ENCODE results near the gene SPPL3.

The SPPL3 gene

DNA sequence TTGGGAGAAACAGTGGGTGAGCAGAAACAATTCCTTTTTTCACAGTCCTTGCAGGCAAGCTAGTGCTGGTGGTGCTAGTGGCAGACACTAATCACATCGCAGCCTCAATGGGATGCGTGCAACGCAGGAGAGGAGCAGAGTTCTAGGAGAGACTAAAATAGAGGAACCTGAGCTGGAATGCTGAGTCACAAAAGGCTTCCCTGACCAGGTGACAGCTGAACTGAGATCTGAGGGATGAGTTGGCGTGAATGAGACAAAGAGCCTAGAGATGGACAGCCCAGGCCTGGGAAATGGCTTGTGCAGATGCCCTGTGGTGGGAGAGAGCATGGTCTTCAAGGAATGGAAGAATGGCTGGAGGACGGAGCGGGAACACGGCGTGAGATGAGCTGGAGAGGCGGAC, 152.8 kb downstream of the SPPL3 start:
- Mint-ChIP-seq H3K4me3 (no peak overlapping the region), H3K27me3 (ENCODE audit: low read depth) (no peaks in the 10 kb centered on the region), H3K36me3 (ENCODE audit: low read depth) (peaks cover 2% of the 10 kb centered on the region), H3K4me1 (ENCODE audit: low read depth) (no peaks in the 10 kb centered on the region), H3K27ac (no peak overlapping the region), H3K9me3 (peaks cover 14% of the 10 kb centered on the region)
- no peak for DNase-seq (ENCODE audit: low spot score)

- Mint-ChIP-seq H3K36me3 (ENCODE audit: low read depth) (peaks cover 2% of the 10 kb centered on the region), H3K27ac (no peak overlapping the region), H3K4me1 (ENCODE audit: low read depth) (no peaks in the 10 kb centered on the region), H3K9me3 (peaks cover 14% of the 10 kb centered on the region), H3K27me3 (ENCODE audit: low read depth) (no peaks in the 10 kb centered on the region), H3K4me3 (no peak overlapping the region)
- no peak for DNase-seq (ENCODE audit: low spot score)
These were observed 153.4 kb downstream of the SPPL3 start for GRCh38 chr12:120750806-120751205.

- Mint-ChIP-seq H3K27ac (no peak overlapping the region), H3K4me3 (no peak overlapping the region), H3K27me3 (ENCODE audit: low read depth) (no peaks in the 10 kb centered on the region), H3K4me1 (ENCODE audit: low read depth) (no peaks in the 10 kb centered on the region), H3K36me3 (ENCODE audit: low read depth) (no peaks in the 10 kb centered on the region), H3K9me3 (peaks cover 4% of the 10 kb centered on the region)
- no peak for DNase-seq (ENCODE audit: low spot score)
These were observed 154.9 kb downstream of the SPPL3 start for GRCh38 chr12:120749256-120749655.

DNA sequence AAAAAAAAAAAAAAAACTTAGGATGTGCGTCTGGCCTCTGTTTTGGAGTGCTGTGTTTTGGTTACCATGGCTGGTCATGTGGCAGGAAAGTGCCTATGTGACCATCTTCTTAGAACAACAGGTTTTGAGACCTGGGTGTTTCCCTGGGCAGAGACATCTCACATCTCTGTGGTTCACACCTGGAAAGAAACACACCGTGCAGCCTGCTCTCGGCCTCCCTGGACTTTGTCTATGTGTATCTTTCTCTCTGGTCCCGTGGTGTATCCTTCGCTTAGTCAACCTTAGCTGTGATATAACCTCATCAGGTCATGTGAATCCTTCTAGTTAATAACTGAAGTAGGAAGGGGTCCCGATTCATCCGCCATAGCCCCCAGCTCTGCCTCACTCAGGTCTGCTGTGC, 155.9 kb downstream of the SPPL3 start:
- Mint-ChIP-seq H3K4me1 (ENCODE audit: low read depth) (no peaks in the 10 kb centered on the region), H3K27me3 (ENCODE audit: low read depth) (no peaks in the 10 kb centered on the region), H3K4me3 (no peak overlapping the region), H3K36me3 (ENCODE audit: low read depth) (no peaks in the 10 kb centered on the region), H3K9me3 (no peaks in the 10 kb centered on the region), H3K27ac (no peak overlapping the region)
- DNase-seq (ENCODE audit: low spot score) = no peak

DNA sequence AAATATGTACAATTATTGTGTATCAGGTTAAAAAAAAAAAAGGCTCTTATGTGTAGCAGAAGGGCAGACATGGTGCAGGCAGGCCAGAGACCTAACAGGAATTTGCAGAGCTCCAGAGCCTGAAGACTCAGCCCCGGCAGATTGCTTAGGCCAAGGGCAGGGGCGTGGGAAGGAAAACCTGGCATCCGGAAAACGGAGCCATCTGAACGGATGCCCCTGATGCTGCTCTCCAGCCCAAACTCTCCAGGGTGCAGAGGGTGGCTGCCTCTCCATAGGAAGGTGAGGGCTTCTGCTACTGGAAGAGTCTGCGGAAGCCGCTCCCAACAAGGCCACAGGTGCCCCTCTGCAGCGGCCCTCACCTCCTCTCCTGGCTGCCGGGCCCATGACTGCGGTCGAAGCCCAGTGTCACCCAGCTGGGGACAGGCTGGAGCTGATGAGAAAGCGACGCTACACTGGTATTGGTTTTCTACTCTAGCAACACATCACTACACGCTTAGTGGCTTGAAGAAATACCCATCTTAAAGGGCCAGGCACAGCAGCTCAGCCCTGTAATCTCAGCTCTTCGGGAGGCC, 159.2 kb downstream of the SPPL3 start:
- Mint-ChIP-seq H3K4me3 (no peak overlapping the region), H3K36me3 (ENCODE audit: low read depth) (no peaks in the 10 kb centered on the region), H3K4me1 (ENCODE audit: low read depth) (no peaks in the 10 kb centered on the region), H3K9me3 (no peaks in the 10 kb centered on the region), H3K27ac (no peak overlapping the region), H3K27me3 (ENCODE audit: low read depth) (no peaks in the 10 kb centered on the region)
- no peak for DNase-seq (ENCODE audit: low spot score)

- Mint-ChIP-seq H3K4me3 (no peak overlapping the region), H3K27ac (no peak overlapping the region), H3K27me3 (ENCODE audit: low read depth) (no peaks in the 10 kb centered on the region), H3K36me3 (ENCODE audit: low read depth) (no peaks in the 10 kb centered on the region), H3K4me1 (ENCODE audit: low read depth) (no peaks in the 10 kb centered on the region), H3K9me3 (no peaks in the 10 kb centered on the region)
- no peak for DNase-seq (ENCODE audit: low spot score)
These were observed 162.4 kb downstream of the SPPL3 start for GRCh38 chr12:120741476-120742421.

DNA sequence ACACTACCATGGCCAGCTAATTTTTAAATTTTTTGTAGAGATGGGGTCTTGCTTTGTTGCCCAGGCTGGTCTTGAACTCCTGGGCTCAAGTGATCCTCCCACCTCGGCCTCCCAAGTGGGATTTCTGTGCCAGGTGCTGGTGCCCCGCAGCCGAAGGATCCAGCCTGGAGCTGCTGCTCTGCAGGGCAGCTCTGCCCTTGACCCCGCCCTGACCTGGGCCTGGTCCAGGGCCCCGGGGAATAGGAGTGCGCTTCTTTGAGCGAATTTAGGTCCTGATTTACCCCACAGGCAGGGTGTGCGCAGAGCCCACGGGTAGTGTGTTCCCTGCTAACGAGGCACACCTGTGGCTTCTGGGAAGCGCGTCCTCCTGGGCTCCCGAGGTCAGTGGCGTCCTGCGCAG, 163.3 kb downstream of the SPPL3 start:
- Mint-ChIP-seq H3K36me3 (ENCODE audit: low read depth) (no peaks in the 10 kb centered on the region), H3K4me1 (ENCODE audit: low read depth) (no peaks in the 10 kb centered on the region), H3K27ac (no peak overlapping the region), H3K9me3 (no peaks in the 10 kb centered on the region), H3K27me3 (ENCODE audit: low read depth) (no peaks in the 10 kb centered on the region), H3K4me3 (no peak overlapping the region)
- no peak for DNase-seq (ENCODE audit: low spot score)

DNA sequence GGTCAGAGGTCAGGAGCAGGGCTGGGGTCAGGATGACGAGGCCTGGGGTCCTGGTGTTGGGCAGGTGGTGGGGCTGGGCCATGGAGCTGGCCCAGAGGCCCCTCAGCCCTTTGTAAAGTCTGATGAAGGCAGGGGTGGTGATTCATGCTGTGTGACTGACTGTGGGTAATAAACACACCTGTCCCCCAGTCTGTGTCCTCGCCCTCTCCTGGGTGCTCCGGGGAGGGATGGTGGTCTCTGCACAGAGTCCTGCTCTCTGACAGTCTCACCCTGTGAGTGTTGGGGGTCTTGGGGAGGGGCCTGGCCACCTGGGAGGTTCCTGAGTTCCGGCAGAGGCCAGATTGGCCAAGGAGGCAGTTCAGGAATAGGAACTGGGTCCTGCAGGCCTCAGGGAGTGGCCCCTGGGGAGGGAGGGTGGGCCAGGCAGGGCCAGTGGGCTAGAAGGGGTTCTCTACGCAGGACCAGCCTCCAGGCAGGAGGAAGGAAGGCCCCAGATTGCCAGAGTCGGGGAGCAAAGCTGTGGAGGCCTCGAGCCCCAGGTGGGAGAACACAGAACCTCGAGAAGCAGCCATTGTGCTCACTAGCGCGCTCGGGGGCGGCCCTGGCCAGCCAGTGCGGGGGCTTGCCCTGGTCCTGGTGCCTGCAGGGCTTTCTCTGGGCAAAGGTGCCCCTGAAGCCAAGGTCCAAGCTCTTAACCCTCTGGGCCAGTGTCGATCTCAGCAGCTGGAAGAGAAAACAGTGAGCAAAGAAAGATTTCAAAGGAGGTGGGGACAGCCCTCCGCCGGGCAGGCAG, 164.1 kb downstream of the SPPL3 start:
- peaks cover 1% of the 10 kb centered on the region for H3K36me3 Mint-ChIP-seq (ENCODE audit: low read depth)
- H3K4me3 Mint-ChIP-seq = no peak overlapping the region
- no peaks in the 10 kb centered on the region for H3K27me3 Mint-ChIP-seq (ENCODE audit: low read depth)
- no peak overlapping the region for H3K27ac Mint-ChIP-seq
- no peak for DNase-seq (ENCODE audit: low spot score)
- H3K9me3 Mint-ChIP-seq = no peaks in the 10 kb centered on the region
- no peaks in the 10 kb centered on the region for H3K4me1 Mint-ChIP-seq (ENCODE audit: low read depth)

DNA sequence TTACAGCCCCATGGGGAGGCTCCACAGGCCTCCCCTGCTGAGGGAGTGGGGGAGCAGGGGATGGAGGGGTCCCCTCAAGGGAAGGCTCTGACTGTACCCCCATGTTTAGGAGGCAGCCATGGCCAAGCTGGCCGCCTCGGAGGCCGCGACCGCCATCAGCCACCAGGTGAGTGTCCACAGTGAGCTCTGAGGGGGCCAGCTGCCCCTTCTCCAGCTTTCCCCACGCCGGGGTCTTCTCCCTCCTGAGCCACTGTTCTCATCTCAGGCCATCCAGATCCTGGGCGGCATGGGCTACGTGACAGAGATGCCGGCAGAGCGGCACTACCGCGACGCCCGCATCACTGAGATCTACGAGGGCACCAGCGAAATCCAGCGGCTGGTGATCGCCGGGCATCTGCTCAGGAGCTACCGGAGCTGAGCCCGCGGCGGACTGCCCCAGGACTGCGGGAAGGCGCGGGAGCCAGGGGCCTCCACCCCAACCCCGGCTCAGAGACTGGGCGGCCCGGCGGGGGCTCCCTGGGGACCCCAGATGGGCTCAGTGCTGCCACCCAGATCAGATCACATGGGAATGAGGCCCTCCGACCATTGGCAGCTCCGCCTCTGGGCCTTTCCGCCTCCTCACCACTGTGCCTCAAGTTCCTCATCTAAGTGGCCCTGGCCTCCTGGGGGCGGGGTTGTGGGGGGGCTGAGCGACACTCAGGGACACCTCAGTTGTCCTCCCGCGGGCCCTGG, 165.0 kb downstream of the SPPL3 start:
- DNase-seq (ENCODE audit: low spot score) = no peak
- no peak overlapping the region for H3K27ac Mint-ChIP-seq
- no peaks in the 10 kb centered on the region for H3K27me3 Mint-ChIP-seq (ENCODE audit: low read depth)
- H3K4me3 Mint-ChIP-seq = no peak overlapping the region
- H3K4me1 Mint-ChIP-seq (ENCODE audit: low read depth) = no peaks in the 10 kb centered on the region
- peaks cover 1% of the 10 kb centered on the region for H3K36me3 Mint-ChIP-seq (ENCODE audit: low read depth)
- H3K9me3 Mint-ChIP-seq = no peaks in the 10 kb centered on the region

DNA sequence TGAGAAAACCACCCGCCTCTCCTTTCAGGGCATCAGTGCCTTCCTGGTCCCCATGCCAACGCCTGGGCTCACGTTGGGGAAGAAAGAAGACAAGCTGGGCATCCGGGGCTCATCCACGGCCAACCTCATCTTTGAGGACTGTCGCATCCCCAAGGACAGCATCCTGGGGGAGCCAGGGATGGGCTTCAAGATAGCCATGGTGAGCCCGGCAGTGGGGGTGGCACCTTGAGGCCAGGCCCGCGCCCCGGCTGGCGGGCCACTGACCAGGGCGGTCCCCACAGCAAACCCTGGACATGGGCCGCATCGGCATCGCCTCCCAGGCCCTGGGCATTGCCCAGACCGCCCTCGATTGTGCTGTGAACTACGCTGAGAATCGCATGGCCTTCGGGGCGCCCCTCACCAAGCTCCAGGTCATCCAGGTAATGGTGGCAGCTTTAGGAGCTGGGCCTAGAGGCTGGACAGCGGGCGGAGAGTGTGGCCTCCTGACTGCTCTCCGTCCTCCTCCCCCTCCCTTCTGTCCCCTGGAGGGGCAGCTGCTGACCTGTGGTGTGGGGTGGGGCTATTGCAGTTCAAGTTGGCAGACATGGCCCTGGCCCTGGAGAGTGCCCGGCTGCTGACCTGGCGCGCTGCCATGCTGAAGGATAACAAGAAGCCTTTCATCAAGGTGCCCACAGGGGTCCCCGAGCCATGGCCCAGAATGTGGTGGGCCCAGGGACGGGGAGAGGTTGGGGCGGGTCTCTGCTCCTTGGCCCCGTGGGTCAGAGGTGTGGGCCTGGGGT, 165.7 kb downstream of the SPPL3 start:
- Mint-ChIP-seq H3K27me3 (ENCODE audit: low read depth) (no peaks in the 10 kb centered on the region), H3K9me3 (no peaks in the 10 kb centered on the region), H3K4me1 (ENCODE audit: low read depth) (no peaks in the 10 kb centered on the region), H3K4me3 (no peak overlapping the region), H3K36me3 (ENCODE audit: low read depth) (peaks cover 4% of the 10 kb centered on the region), H3K27ac (no peak overlapping the region)
- no peak for DNase-seq (ENCODE audit: low spot score)

DNA sequence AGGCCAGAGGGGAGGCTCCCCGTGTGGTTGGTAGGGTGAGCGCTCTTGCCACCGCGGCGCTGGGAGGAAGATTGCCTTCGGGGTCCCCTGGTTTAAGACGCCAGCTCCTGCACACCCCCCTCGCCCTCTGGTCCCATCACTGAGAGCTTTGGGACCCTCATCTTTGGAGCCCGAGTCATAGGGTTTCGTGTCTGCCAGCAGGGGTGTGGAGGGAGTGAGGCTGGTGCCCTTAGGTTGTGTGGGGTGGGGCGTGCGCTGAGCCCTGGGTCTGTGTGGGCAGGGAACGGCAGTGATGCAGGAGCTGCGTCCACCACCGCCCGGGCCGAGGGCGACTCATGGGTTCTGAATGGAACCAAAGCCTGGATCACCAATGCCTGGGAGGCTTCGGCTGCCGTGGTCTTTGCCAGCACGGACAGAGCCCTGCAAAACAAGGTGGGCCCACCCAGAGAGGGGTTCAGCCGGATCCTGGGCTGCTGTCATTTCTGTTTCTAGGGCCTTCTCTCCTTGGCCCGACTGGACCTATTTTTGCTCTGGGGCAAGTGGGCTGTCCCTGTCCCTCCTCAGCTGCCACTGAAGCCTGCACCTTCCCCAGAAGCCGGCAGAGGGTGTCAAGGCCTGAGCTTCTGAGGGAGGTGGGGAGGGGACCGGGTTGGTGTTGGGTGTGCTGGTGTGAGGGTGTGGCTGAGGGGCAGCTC, 166.5 kb downstream of the SPPL3 start:
- no peaks in the 10 kb centered on the region for H3K9me3 Mint-ChIP-seq
- no peak overlapping the region for H3K4me3 Mint-ChIP-seq
- no peaks in the 10 kb centered on the region for H3K4me1 Mint-ChIP-seq (ENCODE audit: low read depth)
- no peak overlapping the region for H3K27ac Mint-ChIP-seq
- no peak for DNase-seq (ENCODE audit: low spot score)
- no peaks in the 10 kb centered on the region for H3K27me3 Mint-ChIP-seq (ENCODE audit: low read depth)
- H3K36me3 Mint-ChIP-seq (ENCODE audit: low read depth) = peaks cover 4% of the 10 kb centered on the region

GRCh38 chr12:120736404-120737331, 167.5 kb downstream of the SPPL3 start:
- Mint-ChIP-seq H3K27me3 (ENCODE audit: low read depth) (no peaks in the 10 kb centered on the region), H3K27ac (no peak overlapping the region), H3K4me1 (ENCODE audit: low read depth) (no peaks in the 10 kb centered on the region)

More at GRCh38 chr12:120736404-120737331, 167.5 kb downstream of the SPPL3 start:
- no peak for DNase-seq (ENCODE audit: low spot score)
- H3K4me3 Mint-ChIP-seq = no peak overlapping the region
- H3K36me3 Mint-ChIP-seq (ENCODE audit: low read depth) = peaks cover 4% of the 10 kb centered on the region
- no peaks in the 10 kb centered on the region for H3K9me3 Mint-ChIP-seq

All from T-helper 2 cell treated with Interferon-gamma antibody and Interleukin-4, amounts not matched to agents 5 μg/mL and 100 μg/mL, for 36 hours (primary cell).